Thoracic aorta (tissue), 2 donors: ENCODE measurements around the gene SRRM1. TPM values are rescaled to one million over a fixed set of nuclear protein-coding genes. Genes with fewer than 3 reads are reported as not detected.
A peak's percentile ranks its signal among the peaks of the same experiment; 100 is the strongest.
"Not testable (repeated sequence)": the region's sequence is repeated elsewhere in the genome, so short reads cannot be mapped to it uniquely, and the experiment has no call there.

Experiments used
- ATAC-seq: fragments of 150-250 bp; one replicate; pipeline ENCODE4 v1.8.0; 2017; ENCODE audit warnings: low read depth; ENCODE audit not compliant: insufficient number of reproducible peaks, low FRiP score
- DNase-seq: peaks from one replicate; pipeline ENCODE4 v3.0.0-alpha.2; 2020; ENCODE audit warnings: low spot score
- H3K27ac ChIP-seq, 2 donors: fragments of 200-600 bp; sonication (generic); 1 replicate in 1 of 2; 2 replicates in 1 of 2; pipeline ENCODE4 v1.5.1; 2016; ENCODE audit warnings: mild to moderate bottlenecking in 2 of 2, moderate library complexity in 2 of 2
- H3K27me3 ChIP-seq: fragments of 200-600 bp; sonication (generic); replicated peaks from 2 replicates; pipeline ENCODE4 v1.6.0; 2016; ENCODE audit warnings: mild to moderate bottlenecking; ENCODE audit not compliant: insufficient read depth
- H3K36me3 ChIP-seq: fragments of 200-600 bp; sonication (generic); one replicate; pipeline ENCODE4 v1.5.1; 2016
- H3K4me1 ChIP-seq, 2 donors: fragments of 200-600 bp; sonication (generic); 1 replicate in 1 of 2; 2 replicates in 1 of 2; pipeline versions ENCODE4 v1.5.1 to v1.6.0; 2016; ENCODE audit warnings: low read depth in 2 of 2, mild to moderate bottlenecking in 1 of 2; ENCODE audit not compliant: control insufficient read depth in 1 of 2
- H3K4me3 ChIP-seq: fragments of 200-600 bp; sonication (generic); 2 replicates; pipeline ENCODE4 v1.5.1; 2016; ENCODE audit warnings: mild to moderate bottlenecking
- H3K9me3 ChIP-seq: fragments of 200-600 bp; sonication (generic); 2 replicates; pipeline ENCODE4 v1.5.1; 2016
- CTCF ChIP-seq: fragments of 200-600 bp; sonication (generic); IDR thresholded peaks from one replicate; pipeline ENCODE4 v1.5.1; 2019; ENCODE audit warnings: antibody characterized with exemption
- total RNA-seq, 2 donors: library from RNA; depleted of rRNA; stranded (reverse); fragments of >200 nt; gene quantifications; one replicate each; pipeline versions ENCODE4 v1.1.0 to v1.2.3, GENCODE V29; 2016

The SRRM1 gene
- total RNA-seq, 2 donors from 2014 or later, result 57.0 to 181 TPM

DNA sequence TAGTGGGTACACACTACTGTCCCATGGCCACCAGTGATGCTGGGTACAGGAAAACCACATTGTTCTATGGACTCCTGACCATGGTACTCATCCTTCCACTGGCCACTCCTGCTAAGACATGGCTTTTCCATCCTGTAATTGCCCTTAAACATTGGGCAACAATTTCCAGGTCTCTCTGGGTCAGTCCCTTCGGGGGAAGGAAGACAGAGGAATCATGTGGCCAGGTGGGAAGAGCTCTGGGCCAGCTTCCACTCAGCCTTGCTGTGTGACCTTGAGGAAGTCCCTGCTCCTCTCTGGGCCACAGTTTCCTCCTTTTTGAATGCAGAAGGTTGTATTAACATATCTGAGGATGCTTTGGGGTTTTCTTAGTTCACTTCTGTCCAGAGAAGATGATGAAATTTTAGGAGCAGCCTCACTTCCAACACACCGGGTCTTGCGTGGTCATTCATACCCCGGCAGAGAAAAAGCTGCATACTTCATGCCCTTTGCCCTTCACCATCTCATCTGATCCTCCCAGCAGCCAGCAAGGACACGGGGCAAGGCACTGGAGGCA is 50.8 kb downstream of the SRRM1 start:
- TF ChIP-seq CTCF, result no peak
- Histone ChIP-seq H3K4me3 (no peak overlapping the region), H3K4me1 (peaks cover 13 to 20% of the 10 kb centered on the region in 2 donors), H3K9me3 (no peaks in the 10 kb centered on the region), H3K27ac (peak overlapping the region in 1 of 2 donors; percentile 33), H3K27me3 (no peaks in the 10 kb centered on the region), H3K36me3 (no peaks in the 10 kb centered on the region)
- DNase-seq, result no peak
- no peak for ATAC-seq

- Histone ChIP-seq H3K4me3 (no peak overlapping the region), H3K27ac (peak overlapping the region in 1 of 2 donors; percentile 33), H3K27me3 (no peaks in the 10 kb centered on the region), H3K4me1 (peaks cover 13 to 20% of the 10 kb centered on the region in 2 donors), H3K9me3 (no peaks in the 10 kb centered on the region), H3K36me3 (no peaks in the 10 kb centered on the region)
- DNase-seq, result no peak
- peak; percentile 18 for ATAC-seq
- no peak for TF ChIP-seq CTCF
Observed at GRCh38 chr1:24694380-24694843, 51.3 kb downstream of the SRRM1 start.

DNA sequence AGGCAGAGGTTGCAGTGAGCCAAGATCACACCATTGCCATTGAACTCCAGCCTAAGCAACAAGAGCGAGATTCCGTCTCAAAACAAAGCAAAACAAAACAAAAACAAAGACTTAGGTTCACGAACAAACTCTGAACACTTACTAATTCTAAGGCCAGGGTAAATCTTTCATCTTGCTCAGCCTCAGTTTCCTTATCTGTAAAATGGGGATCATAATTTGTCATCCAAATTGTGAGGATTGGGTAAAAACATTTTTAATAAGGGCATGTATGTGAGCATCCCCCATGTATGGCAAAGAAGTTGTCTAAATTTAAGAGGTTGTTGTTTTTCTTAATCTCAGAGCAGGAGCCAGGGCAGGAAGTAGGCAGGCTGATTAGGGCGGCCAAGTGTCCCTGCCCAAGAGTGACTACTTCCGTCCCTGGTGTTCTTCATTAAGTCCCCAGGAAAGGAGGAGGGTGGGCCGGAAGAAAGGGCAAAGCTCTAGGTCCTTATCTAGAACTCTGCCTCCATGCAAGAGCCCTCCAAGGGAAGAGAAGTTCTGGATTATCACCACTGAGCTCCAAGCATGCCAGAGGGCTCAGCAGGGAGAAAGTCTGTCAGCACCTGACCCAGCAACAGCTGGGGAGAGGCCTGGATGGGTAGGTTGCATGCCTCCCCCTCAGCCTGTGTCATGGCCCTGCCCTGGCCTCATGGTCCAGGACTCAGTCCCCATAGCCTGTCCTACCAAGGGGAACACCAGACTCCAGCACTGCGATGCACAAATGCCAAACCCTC is 52.3 kb downstream of the SRRM1 start:
- Histone ChIP-seq H3K4me1 (peaks cover 13 to 20% of the 10 kb centered on the region in 2 donors), H3K27me3 (no peaks in the 10 kb centered on the region), H3K9me3 (no peaks in the 10 kb centered on the region), H3K36me3 (no peaks in the 10 kb centered on the region), H3K27ac (peak overlapping the region in 1 of 2 donors; percentile 33), H3K4me3 (no peak overlapping the region)
- no peak for TF ChIP-seq CTCF
- ATAC-seq, result no peak
- DNase-seq, result no peak

- ATAC-seq (no peak), DNase-seq (no peak)
- H3K27ac ChIP-seq, result peak overlapping the region in 1 of 2 donors; percentile 33
- no peaks in the 10 kb centered on the region for H3K27me3 ChIP-seq
- no peaks in the 10 kb centered on the region for H3K9me3 ChIP-seq
- no peak overlapping the region for H3K4me3 ChIP-seq
- TF ChIP-seq CTCF, result no peak
- H3K4me1 ChIP-seq, result peaks cover 13 to 20% of the 10 kb centered on the region in 2 donors
- H3K36me3 ChIP-seq, result no peaks in the 10 kb centered on the region
Observed at GRCh38 chr1:24696041-24696755, 53.1 kb downstream of the SRRM1 start.

DNA sequence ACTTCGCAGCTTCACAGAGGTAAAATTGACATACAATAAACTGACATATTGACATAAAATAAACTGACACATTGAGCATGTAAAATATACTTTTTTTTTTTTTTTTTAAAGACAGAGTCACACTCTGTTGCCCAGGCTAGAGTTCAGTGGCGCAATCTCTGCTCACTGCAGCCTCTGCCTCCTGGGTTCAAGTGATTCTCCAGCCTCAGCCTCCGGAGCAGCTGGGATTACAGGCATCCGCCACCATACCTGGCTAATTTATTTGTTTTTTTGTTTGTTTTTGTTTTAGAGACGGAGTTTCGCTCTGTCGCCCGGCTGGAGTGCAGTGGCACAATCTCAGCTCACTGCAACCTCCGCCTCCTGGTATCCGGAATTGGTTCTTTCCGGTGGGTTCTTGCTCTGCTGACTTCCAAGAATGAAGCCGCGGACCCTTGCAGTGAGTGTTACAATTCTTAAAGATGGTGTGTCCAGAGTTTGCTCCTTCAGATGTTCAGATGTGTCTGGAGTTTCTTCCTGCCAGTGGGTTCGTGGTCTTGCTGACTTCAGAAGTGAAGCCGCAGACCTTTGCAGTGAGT is 53.7 kb downstream of the SRRM1 start:
- no peak for DNase-seq
- Histone ChIP-seq H3K36me3 (no peaks in the 10 kb centered on the region), H3K4me3 (no peak overlapping the region), H3K27ac (no peak overlapping the region), H3K4me1 (peaks cover 13 to 20% of the 10 kb centered on the region in 2 donors), H3K27me3 (no peaks in the 10 kb centered on the region), H3K9me3 (no peaks in the 10 kb centered on the region)
- TF ChIP-seq CTCF, result no peak
- no peak for ATAC-seq

- H3K36me3 ChIP-seq, ATAC-seq: not testable (repeated sequence)
Observed at GRCh38 chr1:24697453-24698001, 54.4 kb downstream of the SRRM1 start.

DNA sequence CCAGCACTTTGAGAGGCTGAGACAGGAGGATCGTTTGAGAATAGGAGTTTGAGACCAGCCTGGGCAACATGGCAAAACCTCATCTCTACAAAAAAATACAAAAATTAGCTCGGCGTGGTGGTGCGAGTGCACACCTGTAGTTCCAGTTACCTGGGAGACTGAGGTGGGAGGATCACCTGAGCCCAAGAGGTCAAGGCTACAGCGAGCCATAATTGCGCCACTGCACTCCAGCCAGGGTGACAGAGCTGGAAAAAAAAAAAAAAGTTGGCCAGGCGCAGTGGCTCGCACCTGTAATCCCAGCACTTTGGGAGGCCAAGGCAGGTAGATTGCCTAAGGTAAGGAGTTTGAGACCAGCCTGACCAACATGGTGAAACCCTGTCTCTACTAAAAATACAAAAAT is 55.2 kb downstream of the SRRM1 start:
- peaks cover 13 to 20% of the 10 kb centered on the region in 2 donors for H3K4me1 ChIP-seq
- not testable (repeated sequence) for ATAC-seq, H3K27ac ChIP-seq, DNase-seq, H3K4me3 ChIP-seq, H3K9me3 ChIP-seq, H3K27me3 ChIP-seq, H3K36me3 ChIP-seq

More at GRCh38 chr1:24697453-24698001, 54.4 kb downstream of the SRRM1 start:
- not testable (repeated sequence) for H3K27ac ChIP-seq, H3K9me3 ChIP-seq, H3K4me3 ChIP-seq, DNase-seq, H3K27me3 ChIP-seq
- peaks cover 13 to 20% of the 10 kb centered on the region in 2 donors for H3K4me1 ChIP-seq
